SK-N-SH treated with all-trans-retinoic acid at 6 μM for 48 hours (cell line): ENCODE results near the gene PKD1.

Experiments
- ATAC-seq: fragments of 200-7000 bp; cut with Tn5 transposase; 3 replicates; pipeline ENCODE4 v1.9.1; 2020; ENCODE audit warnings: mild to moderate bottlenecking, moderate library complexity
- ARNTL ChIP-seq: fragments of 450-650 bp; formaldehyde crosslinking; IDR thresholded peaks from 2 replicates; pipeline ENCODE4 v1.5.0; 2020; ENCODE audit warnings: low read depth, mild to moderate bottlenecking, moderate library complexity, borderline replicate concordance
- BACH2 ChIP-seq: fragments of 250-450 bp; sonication (Bioruptor Pico); IDR thresholded peaks from 2 replicates; pipeline ENCODE4 v1.9.0; 2021; ENCODE audit warnings: mild to moderate bottlenecking, borderline replicate concordance
- GLIS3 ChIP-seq: fragments of 250-450 bp; sonication (Bioruptor Pico); IDR thresholded peaks from 2 replicates; pipeline ENCODE4 v1.5.0; 2020; ENCODE audit warnings: mild to moderate bottlenecking, moderate library complexity
- ISL1 ChIP-seq: fragments of 250-450 bp; sonication (Bioruptor Pico); IDR thresholded peaks from 2 replicates; pipeline ENCODE4 v2.1.2; 2022; ENCODE audit warnings: mild to moderate bottlenecking, moderate library complexity
- PPARA ChIP-seq: fragments of 250-450 bp; sonication (Bioruptor Pico); IDR thresholded peaks from 2 replicates; pipeline ENCODE4 v1.5.0; 2020; ENCODE audit warnings: mild to moderate bottlenecking, borderline replicate concordance
- RARB ChIP-seq: fragments of 250-450 bp; sonication (Bioruptor Pico); IDR thresholded peaks from 2 replicates; pipeline ENCODE4 v1.8.0; 2021; ENCODE audit warnings: mild to moderate bottlenecking, moderate library complexity
- SNAI2 ChIP-seq: fragments of 250-450 bp; sonication (Bioruptor Pico); IDR thresholded peaks from 2 replicates; pipeline ENCODE4 v1.5.0; 2020; ENCODE audit warnings: mild to moderate bottlenecking, moderate library complexity
- TCF4 ChIP-seq: fragments of 250-450 bp; sonication (Bioruptor Pico); IDR thresholded peaks from 2 replicates; pipeline ENCODE4 v1.8.0; 2021; ENCODE audit warnings: mild to moderate bottlenecking, moderate library complexity, borderline replicate concordance
- TOX ChIP-seq: fragments of 250-450 bp; sonication (Bioruptor Pico); IDR thresholded peaks from 2 replicates; pipeline ENCODE4 v1.8.0; 2021; ENCODE audit warnings: mild to moderate bottlenecking, moderate library complexity, borderline replicate concordance
- ZC3H10 ChIP-seq: fragments of 250-450 bp; sonication (Bioruptor Pico); IDR thresholded peaks from 2 replicates; pipeline ENCODE4 v1.5.1; 2021; ENCODE audit warnings: mild to moderate bottlenecking, moderate library complexity
- ZFP3 ChIP-seq: fragments of 250-450 bp; sonication (Bioruptor Pico); IDR thresholded peaks from 2 replicates; pipeline ENCODE4 v1.5.0; 2020; ENCODE audit warnings: mild to moderate bottlenecking, moderate library complexity
- ZFP30 ChIP-seq: fragments of 450-650 bp; formaldehyde crosslinking; IDR thresholded peaks from 2 replicates; pipeline ENCODE4 v1.5.0; 2022; ENCODE audit warnings: mild to moderate bottlenecking, moderate library complexity
- ZNF70 ChIP-seq: fragments of 450-650 bp; formaldehyde crosslinking; IDR thresholded peaks from 2 replicates; pipeline ENCODE4 v1.5.0; 2020; ENCODE audit warnings: mild to moderate bottlenecking, moderate library complexity
- ZNF8 ChIP-seq: fragments of 450-650 bp; formaldehyde crosslinking; IDR thresholded peaks from 2 replicates; pipeline ENCODE4 v1.5.0; 2020; ENCODE audit warnings: mild to moderate bottlenecking, moderate library complexity
- TF ChIP-seq, protein P1 (sequence below): fragments of 250-450 bp; sonication (Bioruptor Pico); IDR thresholded peaks from 2 replicates; pipeline ENCODE4 v1.5.1; 2021; ENCODE audit warnings: mild to moderate bottlenecking, moderate library complexity
- TF ChIP-seq, protein P2 (sequence below): fragments of 250-450 bp; sonication (Bioruptor Pico); IDR thresholded peaks from 2 replicates; pipeline ENCODE4 v1.8.0; 2020; ENCODE audit warnings: mild to moderate bottlenecking, moderate library complexity, borderline replicate concordance
- TF ChIP-seq, protein P3 (sequence below): fragments of 250-450 bp; sonication (Bioruptor Pico); IDR thresholded peaks from 2 replicates; pipeline ENCODE4 v1.5.0; 2020; ENCODE audit warnings: mild to moderate bottlenecking, moderate library complexity
- TF ChIP-seq, protein P4 (sequence below): fragments of 250-450 bp; sonication (Bioruptor Pico); IDR thresholded peaks from 2 replicates; pipeline ENCODE4 v1.5.1; 2020; ENCODE audit warnings: low read depth, mild to moderate bottlenecking, moderate library complexity
- TF ChIP-seq, protein P5 (sequence below): fragments of 250-450 bp; sonication (Bioruptor Pico); IDR thresholded peaks from 2 replicates; pipeline ENCODE4 v1.8.0; 2021; ENCODE audit warnings: low read depth, mild to moderate bottlenecking, moderate library complexity, borderline replicate concordance

The PKD1 gene

DNA sequence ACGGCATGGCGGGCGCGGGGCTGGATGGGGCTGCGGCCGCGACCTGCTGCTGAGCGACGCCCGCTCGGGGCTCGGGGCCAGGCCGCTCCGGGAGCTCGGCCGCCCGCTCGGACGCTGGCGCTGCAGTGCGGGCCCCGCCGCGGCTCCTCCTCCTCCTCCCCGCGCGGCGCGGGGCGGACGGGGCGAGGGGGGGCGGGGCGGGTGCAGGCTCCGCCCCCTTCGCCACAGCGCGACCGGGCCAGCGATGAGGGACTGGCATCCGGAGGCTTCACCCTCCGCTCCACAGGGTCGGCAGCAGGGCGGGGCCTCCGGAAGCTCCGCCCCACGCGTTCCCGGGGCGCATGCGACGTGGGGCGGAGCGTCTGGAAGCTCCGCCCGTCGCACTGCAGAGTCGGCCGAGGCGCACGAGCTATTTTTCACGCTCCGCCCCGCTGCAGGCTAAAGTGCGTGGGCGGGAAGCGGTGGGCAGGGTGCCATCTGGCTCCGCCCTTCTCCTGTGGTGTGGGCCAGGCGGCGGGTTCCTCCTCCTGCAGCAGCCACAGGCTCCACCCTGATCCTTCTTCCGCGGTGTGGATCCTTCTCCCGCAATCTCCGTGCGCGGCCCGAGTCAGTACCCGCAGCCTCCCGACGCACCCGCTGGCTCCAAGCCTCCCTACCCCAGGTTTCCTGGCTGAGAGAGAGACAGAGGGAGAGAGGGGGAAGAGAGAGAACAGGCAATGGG is at the start of gene PKD1:
PKD1 (minus strand) TSS at position 129 of the 721 bp plus-strand sequence. CDS start 209 bp downstream, outside the sequence.
- peak; percentile 89 for ATAC-seq

DNA sequence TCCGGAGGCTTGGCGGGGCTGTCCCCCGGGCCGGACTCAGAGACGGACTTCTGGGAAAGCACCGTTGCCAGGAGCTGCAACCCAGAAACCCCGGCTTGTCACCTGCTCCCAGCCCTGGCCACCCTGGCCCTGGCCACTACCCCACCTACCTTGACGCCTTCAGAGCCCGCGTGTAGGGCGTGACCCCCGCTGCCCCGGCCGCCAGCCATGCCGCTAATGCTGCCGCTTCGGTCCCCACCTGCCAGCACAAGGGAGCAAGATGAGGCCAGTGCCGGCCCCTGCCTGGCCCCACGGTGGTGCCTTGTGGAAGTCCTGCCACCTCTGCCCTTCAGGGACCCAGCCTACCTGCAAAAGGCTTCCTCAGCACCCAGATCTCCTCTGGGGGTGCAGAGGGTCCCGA is 49.3 kb upstream of the PKD1 start:
- ATAC-seq: no peak
- TF ChIP-seq PPARA (CRISPR knock-in tag) (no peak), ISL1 (CRISPR knock-in tag) (no peak), ZFP30 (CRISPR knock-in tag) (no peak), ZNF8 (CRISPR knock-in tag) (no peak), GLIS3 (CRISPR knock-in tag) (no peak)
- TF ChIP-seq, protein P1, sequence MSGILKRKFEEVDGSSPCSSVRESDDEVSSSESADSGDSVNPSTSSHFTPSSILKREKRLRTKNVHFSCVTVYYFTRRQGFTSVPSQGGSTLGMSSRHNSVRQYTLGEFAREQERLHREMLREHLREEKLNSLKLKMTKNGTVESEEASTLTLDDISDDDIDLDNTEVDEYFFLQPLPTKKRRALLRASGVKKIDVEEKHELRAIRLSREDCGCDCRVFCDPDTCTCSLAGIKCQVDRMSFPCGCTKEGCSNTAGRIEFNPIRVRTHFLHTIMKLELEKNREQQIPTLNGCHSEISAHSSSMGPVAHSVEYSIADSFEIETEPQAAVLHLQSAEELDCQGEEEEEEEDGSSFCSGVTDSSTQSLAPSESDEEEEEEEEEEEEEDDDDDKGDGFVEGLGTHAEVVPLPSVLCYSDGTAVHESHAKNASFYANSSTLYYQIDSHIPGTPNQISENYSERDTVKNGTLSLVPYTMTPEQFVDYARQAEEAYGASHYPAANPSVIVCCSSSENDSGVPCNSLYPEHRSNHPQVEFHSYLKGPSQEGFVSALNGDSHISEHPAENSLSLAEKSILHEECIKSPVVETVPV (CRISPR knock-in tag): no peak

DNA sequence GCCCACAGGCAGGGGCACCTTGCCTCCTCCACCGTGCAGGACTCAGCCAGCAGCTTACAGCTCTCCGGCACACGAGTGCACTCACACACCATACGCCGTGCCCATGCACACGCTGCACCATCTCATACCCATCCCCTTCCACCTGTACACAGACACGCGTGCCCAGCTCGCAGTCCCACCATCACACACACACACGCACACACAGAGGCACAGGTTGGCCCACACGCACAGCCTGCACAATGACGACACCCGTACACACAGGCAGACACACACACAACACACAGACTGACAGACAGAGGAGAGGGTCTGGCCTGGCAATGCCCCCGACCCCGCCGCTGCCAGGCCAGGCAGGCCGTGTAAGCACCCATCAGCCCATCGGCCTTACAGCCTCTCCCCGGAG is 48.6 kb upstream of the PKD1 start:
- TF ChIP-seq RARB (no peak), ZFP3 (CRISPR knock-in tag) (no peak), ZC3H10 (no peak), BACH2 (no peak), GLIS3 (CRISPR knock-in tag) (no peak), ZFP30 (CRISPR knock-in tag) (no peak), TCF4 (no peak), TOX (no peak), ISL1 (CRISPR knock-in tag) (no peak)
- TF ChIP-seq, protein P2, sequence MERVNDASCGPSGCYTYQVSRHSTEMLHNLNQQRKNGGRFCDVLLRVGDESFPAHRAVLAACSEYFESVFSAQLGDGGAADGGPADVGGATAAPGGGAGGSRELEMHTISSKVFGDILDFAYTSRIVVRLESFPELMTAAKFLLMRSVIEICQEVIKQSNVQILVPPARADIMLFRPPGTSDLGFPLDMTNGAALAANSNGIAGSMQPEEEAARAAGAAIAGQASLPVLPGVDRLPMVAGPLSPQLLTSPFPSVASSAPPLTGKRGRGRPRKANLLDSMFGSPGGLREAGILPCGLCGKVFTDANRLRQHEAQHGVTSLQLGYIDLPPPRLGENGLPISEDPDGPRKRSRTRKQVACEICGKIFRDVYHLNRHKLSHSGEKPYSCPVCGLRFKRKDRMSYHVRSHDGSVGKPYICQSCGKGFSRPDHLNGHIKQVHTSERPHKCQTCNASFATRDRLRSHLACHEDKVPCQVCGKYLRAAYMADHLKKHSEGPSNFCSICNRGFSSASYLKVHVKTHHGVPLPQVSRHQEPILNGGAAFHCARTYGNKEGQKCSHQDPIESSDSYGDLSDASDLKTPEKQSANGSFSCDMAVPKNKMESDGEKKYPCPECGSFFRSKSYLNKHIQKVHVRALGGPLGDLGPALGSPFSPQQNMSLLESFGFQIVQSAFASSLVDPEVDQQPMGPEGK (CRISPR knock-in tag): no peak
- TF ChIP-seq, protein P3, sequence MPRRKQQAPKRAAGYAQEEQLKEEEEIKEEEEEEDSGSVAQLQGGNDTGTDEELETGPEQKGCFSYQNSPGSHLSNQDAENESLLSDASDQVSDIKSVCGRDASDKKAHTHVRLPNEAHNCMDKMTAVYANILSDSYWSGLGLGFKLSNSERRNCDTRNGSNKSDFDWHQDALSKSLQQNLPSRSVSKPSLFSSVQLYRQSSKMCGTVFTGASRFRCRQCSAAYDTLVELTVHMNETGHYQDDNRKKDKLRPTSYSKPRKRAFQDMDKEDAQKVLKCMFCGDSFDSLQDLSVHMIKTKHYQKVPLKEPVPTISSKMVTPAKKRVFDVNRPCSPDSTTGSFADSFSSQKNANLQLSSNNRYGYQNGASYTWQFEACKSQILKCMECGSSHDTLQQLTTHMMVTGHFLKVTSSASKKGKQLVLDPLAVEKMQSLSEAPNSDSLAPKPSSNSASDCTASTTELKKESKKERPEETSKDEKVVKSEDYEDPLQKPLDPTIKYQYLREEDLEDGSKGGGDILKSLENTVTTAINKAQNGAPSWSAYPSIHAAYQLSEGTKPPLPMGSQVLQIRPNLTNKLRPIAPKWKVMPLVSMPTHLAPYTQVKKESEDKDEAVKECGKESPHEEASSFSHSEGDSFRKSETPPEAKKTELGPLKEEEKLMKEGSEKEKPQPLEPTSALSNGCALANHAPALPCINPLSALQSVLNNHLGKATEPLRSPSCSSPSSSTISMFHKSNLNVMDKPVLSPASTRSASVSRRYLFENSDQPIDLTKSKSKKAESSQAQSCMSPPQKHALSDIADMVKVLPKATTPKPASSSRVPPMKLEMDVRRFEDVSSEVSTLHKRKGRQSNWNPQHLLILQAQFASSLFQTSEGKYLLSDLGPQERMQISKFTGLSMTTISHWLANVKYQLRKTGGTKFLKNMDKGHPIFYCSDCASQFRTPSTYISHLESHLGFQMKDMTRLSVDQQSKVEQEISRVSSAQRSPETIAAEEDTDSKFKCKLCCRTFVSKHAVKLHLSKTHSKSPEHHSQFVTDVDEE (CRISPR knock-in tag): no peak
- TF ChIP-seq, protein P4, sequence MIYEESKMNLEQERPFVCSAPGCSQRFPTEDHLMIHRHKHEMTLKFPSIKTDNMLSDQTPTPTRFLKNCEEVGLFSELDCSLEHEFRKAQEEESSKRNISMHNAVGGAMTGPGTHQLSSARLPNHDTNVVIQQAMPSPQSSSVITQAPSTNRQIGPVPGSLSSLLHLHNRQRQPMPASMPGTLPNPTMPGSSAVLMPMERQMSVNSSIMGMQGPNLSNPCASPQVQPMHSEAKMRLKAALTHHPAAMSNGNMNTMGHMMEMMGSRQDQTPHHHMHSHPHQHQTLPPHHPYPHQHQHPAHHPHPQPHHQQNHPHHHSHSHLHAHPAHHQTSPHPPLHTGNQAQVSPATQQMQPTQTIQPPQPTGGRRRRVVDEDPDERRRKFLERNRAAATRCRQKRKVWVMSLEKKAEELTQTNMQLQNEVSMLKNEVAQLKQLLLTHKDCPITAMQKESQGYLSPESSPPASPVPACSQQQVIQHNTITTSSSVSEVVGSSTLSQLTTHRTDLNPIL: no peak
- no peak for ATAC-seq

DNA sequence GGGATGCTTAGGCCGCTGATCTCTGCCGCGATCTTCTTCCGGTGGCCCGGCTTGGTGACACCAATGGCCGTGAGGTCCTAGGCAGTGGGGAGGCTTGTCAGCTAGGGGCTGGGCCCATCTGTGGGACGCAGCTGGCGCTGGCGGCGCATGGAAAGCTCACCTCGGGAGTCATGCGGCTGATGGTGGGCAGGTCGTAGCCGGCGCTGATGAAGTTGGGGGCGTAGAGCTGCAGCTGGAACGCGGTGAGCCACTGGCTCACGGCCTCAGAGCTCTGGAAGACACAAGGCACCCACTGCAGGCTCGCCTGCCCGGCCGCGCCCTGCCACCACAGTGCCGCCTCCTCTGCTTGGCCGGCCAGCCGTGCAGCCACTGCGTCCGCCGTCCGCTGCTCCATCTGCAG is 48.0 kb upstream of the PKD1 start:
- no peak for ATAC-seq
- TF ChIP-seq, protein P3 (CRISPR knock-in tag): no peak
- no peak for TF ChIP-seq ISL1 (CRISPR knock-in tag)
- TF ChIP-seq ZFP3 (CRISPR knock-in tag): no peak
- no peak for TF ChIP-seq TCF4
- no peak for TF ChIP-seq ARNTL (CRISPR knock-in tag)
- TF ChIP-seq, protein P2 (CRISPR knock-in tag): no peak
- no peak for TF ChIP-seq ZFP30 (CRISPR knock-in tag)
- no peak for TF ChIP-seq TOX
- no peak for TF ChIP-seq GLIS3 (CRISPR knock-in tag)
- no peak for TF ChIP-seq RARB
- no peak for TF ChIP-seq SNAI2
- TF ChIP-seq, protein P1 (CRISPR knock-in tag): no peak
- no peak for TF ChIP-seq ZNF70 (CRISPR knock-in tag)
- TF ChIP-seq, protein P5, sequence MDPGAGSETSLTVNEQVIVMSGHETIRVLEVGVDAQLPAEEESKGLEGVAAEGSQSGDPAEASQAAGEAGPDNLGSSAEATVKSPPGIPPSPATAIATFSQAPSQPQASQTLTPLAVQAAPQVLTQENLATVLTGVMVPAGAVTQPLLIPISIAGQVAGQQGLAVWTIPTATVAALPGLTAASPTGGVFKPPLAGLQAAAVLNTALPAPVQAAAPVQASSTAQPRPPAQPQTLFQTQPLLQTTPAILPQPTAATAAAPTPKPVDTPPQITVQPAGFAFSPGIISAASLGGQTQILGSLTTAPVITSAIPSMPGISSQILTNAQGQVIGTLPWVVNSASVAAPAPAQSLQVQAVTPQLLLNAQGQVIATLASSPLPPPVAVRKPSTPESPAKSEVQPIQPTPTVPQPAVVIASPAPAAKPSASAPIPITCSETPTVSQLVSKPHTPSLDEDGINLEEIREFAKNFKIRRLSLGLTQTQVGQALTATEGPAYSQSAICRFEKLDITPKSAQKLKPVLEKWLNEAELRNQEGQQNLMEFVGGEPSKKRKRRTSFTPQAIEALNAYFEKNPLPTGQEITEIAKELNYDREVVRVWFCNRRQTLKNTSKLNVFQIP (CRISPR knock-in tag): no peak
